WTC11 (cell line): ENCODE measurements around the gene OR2G2.

ENCODE experiments used
- ERG ChIP-seq: fragments of 250-450 bp; sonication (Bioruptor Pico); IDR thresholded peaks from 2 replicates; pipeline ENCODE4 v1.8.0; 2021; ENCODE audit warnings: mild to moderate bottlenecking
- ESRRA ChIP-seq: sonication (generic); formaldehyde crosslinking; IDR thresholded peaks from 2 replicates; pipeline ENCODE4 v1.8.1; 2022; ENCODE audit warnings: mild to moderate bottlenecking, missing genetic modification reagents, borderline replicate concordance
- FOXK1 ChIP-seq: sonication (generic); formaldehyde crosslinking; IDR thresholded peaks from 2 replicates; pipeline ENCODE4 v1.8.0; 2022; ENCODE audit warnings: mild to moderate bottlenecking, moderate library complexity, missing genetic modification reagents
- NFYB ChIP-seq: sonication (generic); formaldehyde crosslinking; conservative IDR thresholded peaks from 2 replicates; pipeline ENCODE4 v1.8.0; 2022; ENCODE audit warnings: low read depth, missing genetic modification reagents
- ZBTB21 ChIP-seq: sonication (generic); formaldehyde crosslinking; IDR thresholded peaks from 2 replicates; pipeline ENCODE4 v1.8.1; 2023; ENCODE audit warnings: mild to moderate bottlenecking, missing genetic modification reagents, borderline replicate concordance
- ZNF416 ChIP-seq: fragments of 250-450 bp; sonication (Bioruptor Pico); IDR thresholded peaks from 2 replicates; pipeline ENCODE4 v1.9.0; 2021; ENCODE audit warnings: mild to moderate bottlenecking, inconsistent platforms
- TF ChIP-seq, protein P1 (sequence below): sonication (generic); formaldehyde crosslinking; conservative IDR thresholded peaks from 2 replicates; pipeline ENCODE4 v1.8.1; 2022; ENCODE audit warnings: mild to moderate bottlenecking, missing genetic modification reagents
- TF ChIP-seq, protein P2 (sequence below): sonication (generic); formaldehyde crosslinking; IDR thresholded peaks from 2 replicates; pipeline ENCODE4 v1.8.1; 2022; ENCODE audit warnings: low read depth, mild to moderate bottlenecking, moderate library complexity, missing genetic modification reagents, borderline replicate concordance
- TF ChIP-seq, protein P3 (sequence below): fragments of 200-600 bp; IDR thresholded peaks from 2 replicates; pipeline ENCODE4 v1.8.0; 2022; ENCODE audit warnings: antibody characterized with exemption
- TF ChIP-seq, protein P4 (sequence below): sonication (generic); formaldehyde crosslinking; IDR thresholded peaks from 2 replicates; pipeline ENCODE4 v1.8.0; 2022; ENCODE audit warnings: missing genetic modification reagents

DNA sequence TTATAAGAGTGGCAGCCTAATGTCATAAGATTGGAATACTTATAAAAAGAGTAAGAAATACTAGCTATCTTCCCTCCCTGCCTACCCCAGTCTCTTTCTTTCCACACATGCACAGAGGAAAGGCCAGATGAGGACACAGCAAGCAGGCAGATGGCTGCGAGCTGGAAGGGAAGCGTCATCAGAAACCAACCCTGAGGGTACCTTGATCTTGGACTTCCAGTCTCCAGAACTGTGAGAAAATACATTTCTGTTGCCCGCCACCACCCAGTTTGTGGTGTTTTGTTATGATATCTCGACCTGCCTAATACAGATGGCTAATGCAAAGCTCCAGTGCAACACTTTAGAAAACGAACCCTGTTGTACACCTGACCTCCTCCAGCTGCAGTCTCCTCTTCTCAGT is 49.6 kb upstream of the OR2G2 start:
- TF ChIP-seq NFYB (no peak), ERG (CRISPR knock-in tag) (no peak), ZBTB21 (CRISPR knock-in tag) (no peak), ESRRA (CRISPR knock-in tag) (no peak), ZNF416 (CRISPR knock-in tag) (no peak), FOXK1 (CRISPR knock-in tag) (no peak)
- TF ChIP-seq, protein P1, sequence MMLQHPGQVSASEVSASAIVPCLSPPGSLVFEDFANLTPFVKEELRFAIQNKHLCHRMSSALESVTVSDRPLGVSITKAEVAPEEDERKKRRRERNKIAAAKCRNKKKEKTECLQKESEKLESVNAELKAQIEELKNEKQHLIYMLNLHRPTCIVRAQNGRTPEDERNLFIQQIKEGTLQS (CRISPR knock-in tag): no peak
- TF ChIP-seq, protein P2, sequence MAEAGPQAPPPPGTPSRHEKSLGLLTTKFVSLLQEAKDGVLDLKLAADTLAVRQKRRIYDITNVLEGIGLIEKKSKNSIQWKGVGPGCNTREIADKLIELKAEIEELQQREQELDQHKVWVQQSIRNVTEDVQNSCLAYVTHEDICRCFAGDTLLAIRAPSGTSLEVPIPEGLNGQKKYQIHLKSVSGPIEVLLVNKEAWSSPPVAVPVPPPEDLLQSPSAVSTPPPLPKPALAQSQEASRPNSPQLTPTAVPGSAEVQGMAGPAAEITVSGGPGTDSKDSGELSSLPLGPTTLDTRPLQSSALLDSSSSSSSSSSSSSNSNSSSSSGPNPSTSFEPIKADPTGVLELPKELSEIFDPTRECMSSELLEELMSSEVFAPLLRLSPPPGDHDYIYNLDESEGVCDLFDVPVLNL (CRISPR knock-in tag): no peak
- TF ChIP-seq, protein P3, sequence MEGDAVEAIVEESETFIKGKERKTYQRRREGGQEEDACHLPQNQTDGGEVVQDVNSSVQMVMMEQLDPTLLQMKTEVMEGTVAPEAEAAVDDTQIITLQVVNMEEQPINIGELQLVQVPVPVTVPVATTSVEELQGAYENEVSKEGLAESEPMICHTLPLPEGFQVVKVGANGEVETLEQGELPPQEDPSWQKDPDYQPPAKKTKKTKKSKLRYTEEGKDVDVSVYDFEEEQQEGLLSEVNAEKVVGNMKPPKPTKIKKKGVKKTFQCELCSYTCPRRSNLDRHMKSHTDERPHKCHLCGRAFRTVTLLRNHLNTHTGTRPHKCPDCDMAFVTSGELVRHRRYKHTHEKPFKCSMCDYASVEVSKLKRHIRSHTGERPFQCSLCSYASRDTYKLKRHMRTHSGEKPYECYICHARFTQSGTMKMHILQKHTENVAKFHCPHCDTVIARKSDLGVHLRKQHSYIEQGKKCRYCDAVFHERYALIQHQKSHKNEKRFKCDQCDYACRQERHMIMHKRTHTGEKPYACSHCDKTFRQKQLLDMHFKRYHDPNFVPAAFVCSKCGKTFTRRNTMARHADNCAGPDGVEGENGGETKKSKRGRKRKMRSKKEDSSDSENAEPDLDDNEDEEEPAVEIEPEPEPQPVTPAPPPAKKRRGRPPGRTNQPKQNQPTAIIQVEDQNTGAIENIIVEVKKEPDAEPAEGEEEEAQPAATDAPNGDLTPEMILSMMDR: no peak
- TF ChIP-seq, protein P4, sequence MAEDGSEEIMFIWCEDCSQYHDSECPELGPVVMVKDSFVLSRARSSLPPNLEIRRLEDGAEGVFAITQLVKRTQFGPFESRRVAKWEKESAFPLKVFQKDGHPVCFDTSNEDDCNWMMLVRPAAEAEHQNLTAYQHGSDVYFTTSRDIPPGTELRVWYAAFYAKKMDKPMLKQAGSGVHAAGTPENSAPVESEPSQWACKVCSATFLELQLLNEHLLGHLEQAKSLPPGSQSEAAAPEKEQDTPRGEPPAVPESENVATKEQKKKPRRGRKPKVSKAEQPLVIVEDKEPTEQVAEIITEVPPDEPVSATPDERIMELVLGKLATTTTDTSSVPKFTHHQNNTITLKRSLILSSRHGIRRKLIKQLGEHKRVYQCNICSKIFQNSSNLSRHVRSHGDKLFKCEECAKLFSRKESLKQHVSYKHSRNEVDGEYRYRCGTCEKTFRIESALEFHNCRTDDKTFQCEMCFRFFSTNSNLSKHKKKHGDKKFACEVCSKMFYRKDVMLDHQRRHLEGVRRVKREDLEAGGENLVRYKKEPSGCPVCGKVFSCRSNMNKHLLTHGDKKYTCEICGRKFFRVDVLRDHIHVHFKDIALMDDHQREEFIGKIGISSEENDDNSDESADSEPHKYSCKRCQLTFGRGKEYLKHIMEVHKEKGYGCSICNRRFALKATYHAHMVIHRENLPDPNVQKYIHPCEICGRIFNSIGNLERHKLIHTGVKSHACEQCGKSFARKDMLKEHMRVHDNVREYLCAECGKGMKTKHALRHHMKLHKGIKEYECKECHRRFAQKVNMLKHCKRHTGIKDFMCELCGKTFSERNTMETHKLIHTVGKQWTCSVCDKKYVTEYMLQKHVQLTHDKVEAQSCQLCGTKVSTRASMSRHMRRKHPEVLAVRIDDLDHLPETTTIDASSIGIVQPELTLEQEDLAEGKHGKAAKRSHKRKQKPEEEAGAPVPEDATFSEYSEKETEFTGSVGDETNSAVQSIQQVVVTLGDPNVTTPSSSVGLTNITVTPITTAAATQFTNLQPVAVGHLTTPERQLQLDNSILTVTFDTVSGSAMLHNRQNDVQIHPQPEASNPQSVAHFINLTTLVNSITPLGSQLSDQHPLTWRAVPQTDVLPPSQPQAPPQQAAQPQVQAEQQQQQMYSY (CRISPR knock-in tag): no peak
